IMR-90 (cell line): ENCODE results near the gene ZDHHC3. TPM values are rescaled to one million over a fixed set of nuclear protein-coding genes. Genes with fewer than 3 reads are reported as not detected.

Experiments used
- ATAC-seq: fragments of 200-7000 bp; cut with Tn5 transposase; 2 replicates; pipeline ENCODE4 v1.9.1; 2020; ENCODE audit warnings: low read depth, mild to moderate bottlenecking, moderate library complexity
- BruUV-seq: library from RNA; stranded (reverse); fragments of 400-500 nt; replicated peaks from 2 replicates; lab custom pipeline; 2021; lab: Mats Ljungman, UMichigan
- CTCF ChIA-PET: fragments of 300-600 bp; formaldehyde crosslinking; extraction: SDS; loops from one replicate; lab custom pipeline; 2021; ENCODE audit warnings: antibody characterized with exemption; lab: Yijun Ruan, JAX
- POLR2A ChIA-PET: fragments of 300-600 bp; sonication (Branson Sonifier 250); formaldehyde crosslinking; loops from one replicate; lab custom pipeline; 2022; ENCODE audit warnings: antibody characterized with exemption; ENCODE audit not compliant: unreplicated experiment; lab: Charles Lee
- DNase-seq: peaks from one replicate; pipeline ENCODE4 v3.0.0; 2013
- H2AFZ ChIP-seq: replicated peaks from 2 replicates; pipeline ENCODE3; 2013; ENCODE audit warnings: low read length, mild to moderate bottlenecking; ENCODE audit not compliant: poor library complexity
- H2AK5ac ChIP-seq: 2 replicates; pipeline ENCODE4 v1.6.1; 2013; ENCODE audit warnings: low read depth, low read length, inconsistent platforms
- H2AK9ac ChIP-seq: replicated peaks from 2 replicates; pipeline ENCODE3; 2013; ENCODE audit warnings: mild to moderate bottlenecking, low read depth, low read length, moderate library complexity; ENCODE audit not compliant: poor library complexity
- H2BK120ac ChIP-seq: 2 replicates; pipeline ENCODE4 v1.6.1; 2013; ENCODE audit warnings: low read depth, low read length, inconsistent platforms
- H2BK15ac ChIP-seq: 3 replicates; pipeline ENCODE4 v1.6.1; 2013; ENCODE audit warnings: low read depth, low read length, inconsistent platforms
- H2BK20ac ChIP-seq: 2 replicates; pipeline ENCODE4 v1.6.1; 2013; ENCODE audit warnings: low read depth, mild to moderate bottlenecking, inconsistent platforms, low read length, moderate library complexity
- H2BK5ac ChIP-seq: 2 replicates; pipeline ENCODE4 v1.6.1; 2013; ENCODE audit warnings: mild to moderate bottlenecking, low read depth, low read length, inconsistent platforms; ENCODE audit not compliant: poor library complexity, severe bottlenecking
- H3K14ac ChIP-seq: replicated peaks from 2 replicates; pipeline ENCODE4 v1.6.1; 2013; ENCODE audit warnings: low read depth, low read length, inconsistent platforms
- H3K18ac ChIP-seq: 2 replicates; pipeline ENCODE4 v1.6.1; 2013; ENCODE audit warnings: low read depth, low read length, control low read depth
- H3K23ac ChIP-seq: 2 replicates; pipeline ENCODE4 v1.6.1; 2013; ENCODE audit warnings: low read depth, low read length, inconsistent platforms
- H3K27ac ChIP-seq: 2 replicates; pipeline ENCODE4 v1.5.1; 2013; ENCODE audit warnings: mild to moderate bottlenecking, control low read depth, low read length; ENCODE audit not compliant: insufficient read depth
- H3K27me3 ChIP-seq: 2 replicates; pipeline ENCODE4 v1.6.1; 2013; ENCODE audit warnings: low read length; ENCODE audit not compliant: control insufficient read depth, insufficient read depth
- H3K36me3 ChIP-seq: 2 replicates; pipeline ENCODE4 v1.6.1; 2013; ENCODE audit warnings: low read length, mixed read lengths; ENCODE audit not compliant: control insufficient read depth, insufficient read depth
- H3K4ac ChIP-seq: 2 replicates; pipeline ENCODE4 v1.6.1; 2013; ENCODE audit warnings: low read depth, low read length, inconsistent platforms
- H3K4me1 ChIP-seq: 2 replicates; pipeline ENCODE4 v1.6.1; 2013; ENCODE audit warnings: low read length, mixed read lengths; ENCODE audit not compliant: control insufficient read depth, insufficient read depth
- H3K4me2 ChIP-seq: 2 replicates; pipeline ENCODE4 v1.6.1; 2013; ENCODE audit warnings: low read depth, mild to moderate bottlenecking, control low read depth, low read length, moderate library complexity
- H3K4me3 ChIP-seq: 2 replicates; pipeline ENCODE4 v1.5.1; 2013; ENCODE audit warnings: low read depth, mild to moderate bottlenecking, control low read depth, low read length, moderate library complexity; ENCODE audit not compliant: insufficient read depth
- H3K56ac ChIP-seq: 2 replicates; pipeline ENCODE4 v1.6.1; 2013; ENCODE audit warnings: low read length, inconsistent platforms; ENCODE audit not compliant: insufficient read depth; ENCODE audit errors: extremely low read depth
- H3K79me1 ChIP-seq, 2 experiments: 2 replicates each; pipeline ENCODE4 v1.6.1; 2013; ENCODE audit warnings: low read length in 2 of 2, inconsistent platforms in 1 of 2, low read depth in 1 of 2
- H3K9ac ChIP-seq: 2 replicates; pipeline ENCODE4 v1.6.1; 2013; ENCODE audit warnings: low read depth, low read length, control low read depth
- H3K9me1 ChIP-seq: 2 replicates; pipeline ENCODE4 v1.6.1; 2013; ENCODE audit warnings: low read length, inconsistent platforms; ENCODE audit not compliant: insufficient read depth
- H3K9me3 ChIP-seq: 2 replicates; pipeline ENCODE4 v1.6.1; 2013; ENCODE audit warnings: low read length; ENCODE audit not compliant: control insufficient read depth, insufficient read depth
- H4K20me1 ChIP-seq: 2 replicates; pipeline ENCODE4 v1.6.1; 2013; ENCODE audit warnings: low read length, inconsistent platforms; ENCODE audit not compliant: insufficient read depth
- H4K5ac ChIP-seq: 2 replicates; pipeline ENCODE4 v1.6.1; 2013; ENCODE audit warnings: mild to moderate bottlenecking, low read depth, low read length, control low read depth
- H4K8ac ChIP-seq, 2 experiments: 2 replicates each; pipeline ENCODE4 v1.6.1; 2013; ENCODE audit warnings: low read depth in 2 of 2, low read length in 2 of 2, control low read depth in 1 of 2, inconsistent platforms in 1 of 2
- H4K91ac ChIP-seq: 2 replicates; pipeline ENCODE4 v1.6.1; 2013; ENCODE audit warnings: low read depth, low read length, inconsistent platforms; ENCODE audit not compliant: insufficient read depth
- BHLHE40 ChIP-seq: fragments of 150-350 bp; IDR thresholded peaks from 2 replicates; pipeline ENCODE4 v1.6.1; 2016; ENCODE audit warnings: mild to moderate bottlenecking, low read depth, low read length
- CHD1 ChIP-seq: IDR thresholded peaks from 2 replicates; pipeline ENCODE4 v1.6.1; 2012; ENCODE audit warnings: low read depth, low read length, improper control_type of control experiment
- MAZ ChIP-seq: IDR thresholded peaks from 2 replicates; pipeline ENCODE4 v1.6.1; 2012; ENCODE audit warnings: low read depth, mild to moderate bottlenecking, low read length, improper control_type of control experiment, moderate library complexity, borderline replicate concordance
- POLR2A ChIP-seq: IDR thresholded peaks from 2 replicates; pipeline ENCODE4 v1.6.1; 2012; ENCODE audit warnings: mild to moderate bottlenecking, low read depth, low read length
- SMC3 ChIP-seq: fragments of 150-350 bp; IDR thresholded peaks from 2 replicates; pipeline ENCODE4 v1.6.1; 2016; ENCODE audit warnings: low read depth, mild to moderate bottlenecking, antibody characterized with exemption, low read length, moderate library complexity
- WGBS, 2 experiments: methylation state at CpG; one replicate each; pipeline versions ENCODE4 v1.1.5 to v1.1.7; 2013; ENCODE audit warnings: missing lambda C conversion rate in 2 of 2; ENCODE audit not compliant: insufficient read length in 1 of 2; ENCODE audit errors: extremely low coverage in 2 of 2; 5-methylcytosine and 5-hydroxymethylcytosine counted together
- dilution Hi-C: fragments of 300-500 bp; cut with HindIII; formaldehyde crosslinking; loops from one replicate; pipeline ENCODE4 v1.14.3; 2018; ENCODE audit warnings: low sequenced_read_pairs; ENCODE audit not compliant: unreplicated experiment
- in situ Hi-C: fragments of 300-500 bp; cut with MboI; formaldehyde crosslinking; loops from 3 replicates; pipeline ENCODE4 v1.14.3; 2019; ENCODE audit warnings: low sequenced_read_pairs, inconsistent platforms, mixed read lengths
- intact Hi-C: fragments of 100-400 bp; cut with micrococcal nuclease; formaldehyde crosslinking; loops from 2 replicates; pipeline ENCODE4 v1.10.0; 2022
- polyA plus RNA-seq, 3 experiments: library from polyadenylated mRNA; depleted of rRNA; stranded (reverse); fragments of >200 nt; gene quantifications; 2 replicates each; pipeline ENCODE4 v1.2.3, GENCODE V29; 2012; ENCODE audit warnings: low replicate concordance in 1 of 3
- total RNA-seq: library from RNA; depleted of rRNA; stranded (reverse); fragments of >200 nt; gene quantifications from 2 replicates; pipeline ENCODE4 v1.2.3, GENCODE V29; 2012
- TF ChIP-seq, protein P1 (sequence below): conservative IDR thresholded peaks from 2 replicates; pipeline ENCODE4 v1.5.1; 2012; ENCODE audit warnings: mild to moderate bottlenecking, low read depth, low read length, improper control_type of control experiment

The ZDHHC3 gene
- total and polyA plus RNA-seq, 2 of the 4 experiments (the other 2 are of a cell fraction) = 57.7 to 59.6 TPM

DNA sequence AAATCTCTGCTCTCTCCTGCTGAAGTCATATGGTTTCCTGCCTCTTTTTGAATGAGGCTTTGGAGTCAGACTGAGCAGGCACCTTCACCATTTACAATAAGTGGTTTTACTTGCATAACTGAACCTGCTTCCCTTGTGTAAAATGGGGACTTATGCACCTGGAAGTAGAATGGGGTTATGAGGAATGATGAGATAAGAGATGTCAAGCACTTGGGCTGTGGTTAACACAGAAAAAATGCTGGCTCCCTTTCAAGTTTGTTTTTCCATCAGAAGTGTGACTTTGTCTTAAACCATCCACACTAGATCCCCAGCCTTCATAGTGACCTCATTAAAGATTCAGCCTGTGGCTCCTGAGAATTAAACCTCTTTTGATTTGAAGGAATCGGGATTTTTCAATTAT is 5.2 kb upstream of the ZDHHC3 start:
- DNase-seq (peak; percentile 27), ATAC-seq (no peak)
- Histone ChIP-seq H4K5ac (no peak overlapping the region), H2AK5ac (no peak overlapping the region), H2BK5ac (no peak overlapping the region), H3K9me1 (peaks cover 4% of the 10 kb centered on the region; the same call in 1 of the 2 replicates), H3K27me3 (no peaks in the 10 kb centered on the region), H3K18ac (no peak overlapping the region), H3K56ac (no peak overlapping the region), H3K36me3 (no peaks in the 10 kb centered on the region), H3K27ac (no peak overlapping the region), H3K14ac (no peak overlapping the region), H2BK15ac (no peak overlapping the region), H2AK9ac (no peak overlapping the region), H3K79me1 (peaks cover 63 to 79% of the 10 kb centered on the region in 2 experiments), H2AFZ (no peak overlapping the region), H3K4me1 (peaks cover 3% of the 10 kb centered on the region), H3K4me3 (no peak overlapping the region), H4K8ac (no peak overlapping the region), H3K9ac (no peak overlapping the region), H3K23ac (no peak overlapping the region), H3K4ac (no peak overlapping the region), H3K4me2 (no peak overlapping the region), H4K91ac (no peak overlapping the region), H4K20me1 (peaks cover 42% of the 10 kb centered on the region), H2BK120ac (no peak overlapping the region), H2BK20ac (no peak overlapping the region), H3K9me3 (no peaks in the 10 kb centered on the region)
- dilution Hi-C loops (no loop called here), in situ Hi-C loops (no loop called here), intact Hi-C loops (no loop called here)
- CTCF ChIA-PET = no interaction called here
- no TSS peak for BruUV-seq
- WGBS, 2 experiments = no CpG with 5 or more reads among the region's 1 CpG
- TF ChIP-seq CHD1 (no peak), MAZ (no peak), BHLHE40 (no peak), SMC3 (no peak), POLR2A (no peak)
- TF ChIP-seq, protein P1, sequence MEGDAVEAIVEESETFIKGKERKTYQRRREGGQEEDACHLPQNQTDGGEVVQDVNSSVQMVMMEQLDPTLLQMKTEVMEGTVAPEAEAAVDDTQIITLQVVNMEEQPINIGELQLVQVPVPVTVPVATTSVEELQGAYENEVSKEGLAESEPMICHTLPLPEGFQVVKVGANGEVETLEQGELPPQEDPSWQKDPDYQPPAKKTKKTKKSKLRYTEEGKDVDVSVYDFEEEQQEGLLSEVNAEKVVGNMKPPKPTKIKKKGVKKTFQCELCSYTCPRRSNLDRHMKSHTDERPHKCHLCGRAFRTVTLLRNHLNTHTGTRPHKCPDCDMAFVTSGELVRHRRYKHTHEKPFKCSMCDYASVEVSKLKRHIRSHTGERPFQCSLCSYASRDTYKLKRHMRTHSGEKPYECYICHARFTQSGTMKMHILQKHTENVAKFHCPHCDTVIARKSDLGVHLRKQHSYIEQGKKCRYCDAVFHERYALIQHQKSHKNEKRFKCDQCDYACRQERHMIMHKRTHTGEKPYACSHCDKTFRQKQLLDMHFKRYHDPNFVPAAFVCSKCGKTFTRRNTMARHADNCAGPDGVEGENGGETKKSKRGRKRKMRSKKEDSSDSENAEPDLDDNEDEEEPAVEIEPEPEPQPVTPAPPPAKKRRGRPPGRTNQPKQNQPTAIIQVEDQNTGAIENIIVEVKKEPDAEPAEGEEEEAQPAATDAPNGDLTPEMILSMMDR = no peak
- POLR2A ChIA-PET = no interaction called here
